GM23338 (cell line): ENCODE measurements around the gene TNFAIP1. TPM values are rescaled to one million over a fixed set of nuclear protein-coding genes. Genes with fewer than 3 reads are reported as not detected.

ENCODE experiments used
- ATAC-seq: fragments of 200-7000 bp; cut with Tn5 transposase; 3 replicates; pipeline ENCODE4 v1.9.1; 2020
- DNase-seq: peaks from one replicate; pipeline ENCODE4 v3.0.0-alpha.2; 2015; ENCODE audit warnings: low spot score
- H2AFZ ChIP-seq: fragments of 200-600 bp; sonication (generic); 2 replicates; pipeline ENCODE4 v1.8.0; 2016; ENCODE audit warnings: antibody characterized with exemption, mild to moderate bottlenecking, moderate library complexity
- H3F3A ChIP-seq: fragments of 200-600 bp; sonication (generic); replicated peaks from 2 replicates; pipeline ENCODE4 v1.8.0; 2017; ENCODE audit warnings: antibody characterized with exemption, mixed run types, low read depth
- H3K27ac ChIP-seq: fragments of 200-600 bp; sonication (generic); 2 replicates; pipeline ENCODE4 v1.6.1; 2016; ENCODE audit warnings: low read depth
- H3K27me3 ChIP-seq: fragments of 200-600 bp; sonication (generic); 2 replicates; pipeline ENCODE4 v1.8.0; 2016; ENCODE audit warnings: mild to moderate bottlenecking, mixed run types, moderate library complexity; ENCODE audit not compliant: insufficient read depth
- H3K36me3 ChIP-seq: fragments of 200-600 bp; sonication (generic); 2 replicates; pipeline ENCODE4 v1.8.0; 2016; ENCODE audit warnings: mild to moderate bottlenecking; ENCODE audit not compliant: insufficient read depth
- H3K4me1 ChIP-seq: fragments of 200-600 bp; sonication (generic); 2 replicates; pipeline ENCODE4 v1.8.0; 2016; ENCODE audit warnings: mild to moderate bottlenecking, moderate library complexity; ENCODE audit not compliant: insufficient read depth
- H3K4me2 ChIP-seq: fragments of 200-600 bp; sonication (generic); 2 replicates; pipeline ENCODE4 v1.7.1; 2017; ENCODE audit warnings: mixed run types
- H3K4me3 ChIP-seq: fragments of 200-600 bp; sonication (generic); 2 replicates; pipeline ENCODE4 v1.6.1; 2016; ENCODE audit warnings: mixed run types
- H3K79me2 ChIP-seq: fragments of 200-600 bp; sonication (generic); replicated peaks from 2 replicates; pipeline ENCODE4 v1.8.0; 2017; ENCODE audit warnings: mild to moderate bottlenecking; ENCODE audit not compliant: insufficient read depth
- H3K9me2 ChIP-seq: fragments of 200-600 bp; sonication (generic); 2 replicates; pipeline ENCODE4 v1.8.0; 2017; ENCODE audit not compliant: insufficient read depth
- H4K20me1 ChIP-seq: fragments of 200-600 bp; sonication (generic); replicated peaks from 2 replicates; pipeline ENCODE4 v1.8.0; 2017; ENCODE audit warnings: mild to moderate bottlenecking; ENCODE audit not compliant: insufficient read depth
- H3K27ac Mint-ChIP-seq: 2 replicates; pipeline ENCODE4 v1.8.0; 2020; ENCODE audit warnings: inconsistent platforms, mild to moderate bottlenecking, moderate library complexity, mixed read lengths
- H3K27me3 Mint-ChIP-seq: 3 replicates; pipeline ENCODE4 v1.8.0; 2022; ENCODE audit warnings: low read depth, mild to moderate bottlenecking, moderate library complexity, mixed read lengths, inconsistent platforms; ENCODE audit not compliant: insufficient read depth, poor library complexity
- H3K36me3 Mint-ChIP-seq: 3 replicates; pipeline ENCODE4 v1.8.0; 2021; ENCODE audit warnings: low read depth, mild to moderate bottlenecking, inconsistent platforms, moderate library complexity, mixed read lengths
- H3K4me1 Mint-ChIP-seq: 3 replicates; pipeline ENCODE4 v1.8.0; 2020; ENCODE audit warnings: mild to moderate bottlenecking, inconsistent platforms, mixed read lengths
- H3K4me3 Mint-ChIP-seq: 3 replicates; pipeline ENCODE4 v1.8.0; 2021; ENCODE audit warnings: moderate library complexity, mild to moderate bottlenecking, inconsistent platforms, mixed read lengths
- H3K9me3 Mint-ChIP-seq: 3 replicates; pipeline ENCODE4 v1.8.0; 2020; ENCODE audit warnings: moderate library complexity, mild to moderate bottlenecking, inconsistent platforms, mixed read lengths
- CTCF ChIP-seq, 2 experiments: fragments of 200-600 bp in 1 of 2; sonication (generic) in 1 of 2; conservative IDR thresholded peaks; 2 replicates each; pipeline versions ENCODE4 v1.5.1 to v1.6.1; 2016 to 2017; ENCODE audit warnings: antibody characterized with exemption in 2 of 2, low read depth in 2 of 2, mild to moderate bottlenecking in 2 of 2, moderate library complexity in 1 of 2
- ZNF114 ChIP-seq: fragments of 250-450 bp; sonication (Bioruptor Pico); IDR thresholded peaks from 2 replicates; pipeline ENCODE4 v1.5.0; 2020; ENCODE audit warnings: mild to moderate bottlenecking, moderate library complexity
- ZNF331 ChIP-seq: fragments of 250-450 bp; sonication (Bioruptor Pico); IDR thresholded peaks from 2 replicates; pipeline ENCODE4 v1.5.0; 2020; ENCODE audit warnings: low read depth, mild to moderate bottlenecking, moderate library complexity
- polyA plus RNA-seq: library from polyadenylated mRNA; unstranded; fragments of >200 nt; fragmentation: Nextera tagmentation; extraction: Ambion mirVana; gene quantifications from 2 replicates; pipeline ENCODE4 v1.2.1, GENCODE V29; 2016
- total RNA-seq: library from RNA; depleted of rRNA; stranded (reverse); fragments of >200 nt; shearing (Covaris generic); gene quantifications from 2 replicates; pipeline ENCODE4 v1.2.3, GENCODE V29; 2014
- TF ChIP-seq, protein P1 (sequence below): fragments of 250-450 bp; sonication (Bioruptor Pico); IDR thresholded peaks from 2 replicates; pipeline ENCODE4 v1.5.0; 2020; ENCODE audit warnings: mild to moderate bottlenecking, moderate library complexity

TNFAIP1 gene
- total and polyA plus RNA-seq, 2 experiments from 2014 or later: 6.3 to 13.1 TPM

DNA sequence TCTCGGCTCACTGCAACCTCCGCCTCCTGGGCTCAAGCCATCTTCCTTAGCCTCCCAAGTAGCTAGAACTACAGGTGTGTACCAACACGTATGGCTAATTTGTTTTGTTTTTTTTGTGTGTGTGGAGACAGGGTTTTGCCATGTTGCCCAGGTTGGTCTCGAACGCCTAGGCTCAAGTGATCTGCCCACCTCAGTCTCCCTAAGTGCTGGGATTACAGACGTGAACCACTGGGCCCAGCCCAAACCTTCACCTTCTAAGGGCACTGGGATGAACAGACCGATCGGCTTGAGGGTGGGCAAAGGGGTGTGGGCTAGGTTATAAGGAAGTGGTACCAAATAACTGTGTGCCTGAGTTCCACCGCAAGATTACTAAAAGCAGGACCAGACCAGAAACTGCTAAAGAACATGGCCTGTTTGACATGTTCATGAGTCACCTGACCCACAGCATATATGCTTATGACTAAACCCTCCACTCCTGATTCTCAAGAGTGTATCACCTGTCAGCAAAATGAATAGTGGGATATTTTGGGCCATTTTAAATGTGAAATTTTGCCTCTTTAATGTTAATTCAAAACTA, 8.4 kb upstream of the TNFAIP1 start (continued):
- TF ChIP-seq, protein P1, sequence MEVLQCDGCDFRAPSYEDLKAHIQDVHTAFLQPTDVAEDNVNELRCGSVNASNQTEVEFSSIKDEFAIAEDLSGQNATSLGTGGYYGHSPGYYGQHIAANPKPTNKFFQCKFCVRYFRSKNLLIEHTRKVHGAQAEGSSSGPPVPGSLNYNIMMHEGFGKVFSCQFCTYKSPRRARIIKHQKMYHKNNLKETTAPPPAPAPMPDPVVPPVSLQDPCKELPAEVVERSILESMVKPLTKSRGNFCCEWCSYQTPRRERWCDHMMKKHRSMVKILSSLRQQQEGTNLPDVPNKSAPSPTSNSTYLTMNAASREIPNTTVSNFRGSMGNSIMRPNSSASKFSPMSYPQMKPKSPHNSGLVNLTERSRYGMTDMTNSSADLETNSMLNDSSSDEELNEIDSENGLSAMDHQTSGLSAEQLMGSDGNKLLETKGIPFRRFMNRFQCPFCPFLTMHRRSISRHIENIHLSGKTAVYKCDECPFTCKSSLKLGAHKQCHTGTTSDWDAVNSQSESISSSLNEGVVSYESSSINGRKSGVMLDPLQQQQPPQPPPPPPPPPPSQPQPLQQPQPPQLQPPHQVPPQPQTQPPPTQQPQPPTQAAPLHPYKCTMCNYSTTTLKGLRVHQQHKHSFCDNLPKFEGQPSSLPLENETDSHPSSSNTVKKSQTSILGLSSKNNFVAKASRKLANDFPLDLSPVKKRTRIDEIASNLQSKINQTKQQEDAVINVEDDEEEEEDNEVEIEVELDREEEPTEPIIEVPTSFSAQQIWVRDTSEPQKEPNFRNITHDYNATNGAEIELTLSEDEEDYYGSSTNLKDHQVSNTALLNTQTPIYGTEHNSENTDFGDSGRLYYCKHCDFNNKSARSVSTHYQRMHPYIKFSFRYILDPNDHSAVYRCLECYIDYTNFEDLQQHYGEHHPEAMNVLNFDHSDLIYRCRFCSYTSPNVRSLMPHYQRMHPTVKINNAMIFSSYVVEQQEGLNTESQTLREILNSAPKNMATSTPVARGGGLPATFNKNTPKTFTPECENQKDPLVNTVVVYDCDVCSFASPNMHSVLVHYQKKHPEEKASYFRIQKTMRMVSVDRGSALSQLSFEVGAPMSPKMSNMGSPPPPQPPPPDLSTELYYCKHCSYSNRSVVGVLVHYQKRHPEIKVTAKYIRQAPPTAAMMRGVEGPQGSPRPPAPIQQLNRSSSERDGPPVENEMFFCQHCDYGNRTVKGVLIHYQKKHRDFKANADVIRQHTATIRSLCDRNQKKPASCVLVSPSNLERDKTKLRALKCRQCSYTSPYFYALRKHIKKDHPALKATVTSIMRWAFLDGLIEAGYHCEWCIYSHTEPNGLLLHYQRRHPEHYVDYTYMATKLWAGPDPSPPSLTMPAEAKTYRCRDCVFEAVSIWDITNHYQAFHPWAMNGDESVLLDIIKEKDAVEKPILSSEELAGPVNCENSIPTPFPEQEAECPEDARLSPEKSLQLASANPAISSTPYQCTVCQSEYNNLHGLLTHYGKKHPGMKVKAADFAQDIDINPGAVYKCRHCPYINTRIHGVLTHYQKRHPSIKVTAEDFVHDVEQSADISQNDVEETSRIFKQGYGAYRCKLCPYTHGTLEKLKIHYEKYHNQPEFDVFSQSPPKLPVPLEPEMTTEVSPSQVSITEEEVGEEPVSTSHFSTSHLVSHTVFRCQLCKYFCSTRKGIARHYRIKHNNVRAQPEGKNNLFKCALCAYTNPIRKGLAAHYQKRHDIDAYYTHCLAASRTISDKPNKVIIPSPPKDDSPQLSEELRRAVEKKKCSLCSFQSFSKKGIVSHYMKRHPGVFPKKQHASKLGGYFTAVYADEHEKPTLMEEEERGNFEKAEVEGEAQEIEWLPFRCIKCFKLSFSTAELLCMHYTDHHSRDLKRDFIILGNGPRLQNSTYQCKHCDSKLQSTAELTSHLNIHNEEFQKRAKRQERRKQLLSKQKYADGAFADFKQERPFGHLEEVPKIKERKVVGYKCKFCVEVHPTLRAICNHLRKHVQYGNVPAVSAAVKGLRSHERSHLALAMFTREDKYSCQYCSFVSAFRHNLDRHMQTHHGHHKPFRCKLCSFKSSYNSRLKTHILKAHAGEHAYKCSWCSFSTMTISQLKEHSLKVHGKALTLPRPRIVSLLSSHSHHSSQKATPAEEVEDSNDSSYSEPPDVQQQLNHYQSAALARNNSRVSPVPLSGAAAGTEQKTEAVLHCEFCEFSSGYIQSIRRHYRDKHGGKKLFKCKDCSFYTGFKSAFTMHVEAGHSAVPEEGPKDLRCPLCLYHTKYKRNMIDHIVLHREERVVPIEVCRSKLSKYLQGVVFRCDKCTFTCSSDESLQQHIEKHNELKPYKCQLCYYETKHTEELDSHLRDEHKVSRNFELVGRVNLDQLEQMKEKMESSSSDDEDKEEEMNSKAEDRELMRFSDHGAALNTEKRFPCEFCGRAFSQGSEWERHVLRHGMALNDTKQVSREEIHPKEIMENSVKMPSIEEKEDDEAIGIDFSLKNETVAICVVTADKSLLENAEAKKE (CRISPR knock-in tag): no peak
- TF ChIP-seq ZNF114 (CRISPR knock-in tag) (no peak), ZNF331 (CRISPR knock-in tag) (no peak)

- Histone ChIP-seq H3K4me1 (peaks cover 17% of the 10 kb centered on the region), H3K27me3 (no peaks in the 10 kb centered on the region), H4K20me1 (peaks cover 49% of the 10 kb centered on the region), H3K4me3 (no peak overlapping the region), H3K79me2 (peaks cover 35% of the 10 kb centered on the region), H2AFZ (no peak overlapping the region), H3K4me2 (no peak overlapping the region), H3F3A (peaks cover 23% of the 10 kb centered on the region; the same call in 1 of the 2 replicates), H3K36me3 (peaks cover 22% of the 10 kb centered on the region), H3K9me2 (no peaks in the 10 kb centered on the region), H3K27ac (peak overlapping the region; percentile 5; the same call in 1 of the 2 replicates)
- ATAC-seq: no peak
- Mint-ChIP-seq H3K27me3 (peaks cover 5% of the 10 kb centered on the region), H3K27ac (no peak overlapping the region), H3K4me1 (peaks cover 5% of the 10 kb centered on the region), H3K4me3 (no peak overlapping the region), H3K36me3 (peaks cover 52% of the 10 kb centered on the region), H3K9me3 (no peaks in the 10 kb centered on the region)
- DNase-seq: no peak
- TF ChIP-seq ZNF331 (CRISPR knock-in tag): no peak
- 0 out of 4 replicates have a peak, but pooled peaks have one; percentile 8 to 15 for TF ChIP-seq CTCF (conservative IDR thresholded peaks at IDR 0.05; ENCODE audit: low read depth in 2 of 2)
These were observed 7.9 kb upstream of the TNFAIP1 start for GRCh38 chr17:28327709-28328108.
